Astrocyte of the spinal cord (primary cell): Measurements from ENCODE around the gene EIPR1.

Source experiments
- DNase-seq: peaks from one replicate; pipeline ENCODE4 v3.0.0; 2011; ENCODE audit warnings: low read depth, low spot score
- H3K4me3 ChIP-seq: 2 replicates; pipeline ENCODE4 v1.5.1; 2011; ENCODE audit warnings: low read depth, mild to moderate bottlenecking, low read length, moderate library complexity
- in situ Hi-C: cut with HindIII; loops from 2 replicates; pipeline ENCODE4 v1.10.0; 2017; ENCODE audit warnings: low sequenced_read_pairs
- TF ChIP-seq, protein P1 (sequence below): IDR thresholded peaks from 2 replicates; pipeline ENCODE4 v1.5.1; 2012; ENCODE audit warnings: low read depth, mild to moderate bottlenecking, low read length, inconsistent platforms

EIPR1 gene

DNA sequence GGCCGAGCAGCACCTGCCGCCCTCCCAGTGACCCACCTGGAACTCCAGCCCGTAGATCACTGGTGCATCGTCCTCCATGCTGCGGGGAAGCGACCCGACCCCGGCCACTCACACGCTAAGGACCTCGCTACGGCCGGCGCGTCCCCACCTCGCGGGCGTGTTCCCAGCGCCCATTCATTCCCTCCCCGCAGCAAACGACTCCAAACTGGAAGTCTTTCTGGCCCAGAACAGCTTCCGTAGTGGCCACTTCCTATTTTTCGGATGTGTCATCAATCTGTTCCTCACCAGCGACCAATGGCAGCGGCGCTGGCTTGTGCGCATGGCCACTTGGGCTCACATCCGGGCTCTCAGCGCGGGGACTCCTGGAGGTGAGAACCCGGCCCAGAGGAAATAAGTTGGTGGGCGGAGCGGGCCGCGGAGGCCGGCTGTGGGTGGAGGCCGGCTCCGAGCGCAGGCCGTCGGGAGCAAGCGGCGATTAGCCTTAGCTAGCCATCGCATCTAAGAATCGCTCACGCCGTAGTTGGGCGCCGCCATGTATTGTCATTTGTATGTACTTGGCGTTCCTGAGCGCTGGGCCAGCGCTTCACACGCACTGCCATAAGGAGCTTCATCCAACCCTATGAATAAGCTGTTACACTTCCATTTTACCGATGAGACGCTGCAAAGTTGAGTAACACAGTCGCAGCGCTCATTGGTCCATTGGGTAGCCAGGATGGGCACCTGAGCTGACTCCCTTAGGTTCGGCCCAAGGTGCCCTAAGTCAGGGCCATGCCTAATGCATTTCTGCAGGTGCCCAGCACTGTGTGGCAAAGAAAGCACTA is at the start of gene EIPR1:
Gene EIPR1, minus strand, starts transcription at position 207 of the 821 bp plus-strand sequence. Its CDS starts 129 bp downstream, at position 78.
- TF ChIP-seq, protein P1, sequence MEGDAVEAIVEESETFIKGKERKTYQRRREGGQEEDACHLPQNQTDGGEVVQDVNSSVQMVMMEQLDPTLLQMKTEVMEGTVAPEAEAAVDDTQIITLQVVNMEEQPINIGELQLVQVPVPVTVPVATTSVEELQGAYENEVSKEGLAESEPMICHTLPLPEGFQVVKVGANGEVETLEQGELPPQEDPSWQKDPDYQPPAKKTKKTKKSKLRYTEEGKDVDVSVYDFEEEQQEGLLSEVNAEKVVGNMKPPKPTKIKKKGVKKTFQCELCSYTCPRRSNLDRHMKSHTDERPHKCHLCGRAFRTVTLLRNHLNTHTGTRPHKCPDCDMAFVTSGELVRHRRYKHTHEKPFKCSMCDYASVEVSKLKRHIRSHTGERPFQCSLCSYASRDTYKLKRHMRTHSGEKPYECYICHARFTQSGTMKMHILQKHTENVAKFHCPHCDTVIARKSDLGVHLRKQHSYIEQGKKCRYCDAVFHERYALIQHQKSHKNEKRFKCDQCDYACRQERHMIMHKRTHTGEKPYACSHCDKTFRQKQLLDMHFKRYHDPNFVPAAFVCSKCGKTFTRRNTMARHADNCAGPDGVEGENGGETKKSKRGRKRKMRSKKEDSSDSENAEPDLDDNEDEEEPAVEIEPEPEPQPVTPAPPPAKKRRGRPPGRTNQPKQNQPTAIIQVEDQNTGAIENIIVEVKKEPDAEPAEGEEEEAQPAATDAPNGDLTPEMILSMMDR: peak; percentile 9
- peak within 1 kb of the TSS; percentile 96 for H3K4me3 ChIP-seq
- in situ Hi-C loops: no loop called here
- peak; percentile 99 for DNase-seq

- DNase-seq: no peak
- in situ Hi-C loops: no loop called here
- H3K4me3 ChIP-seq: no peak overlapping the region
- TF ChIP-seq, protein P1: no peak
These were observed 49.7 kb upstream of the EIPR1 start for GRCh38 chr2:3427272-3427671.

DNA sequence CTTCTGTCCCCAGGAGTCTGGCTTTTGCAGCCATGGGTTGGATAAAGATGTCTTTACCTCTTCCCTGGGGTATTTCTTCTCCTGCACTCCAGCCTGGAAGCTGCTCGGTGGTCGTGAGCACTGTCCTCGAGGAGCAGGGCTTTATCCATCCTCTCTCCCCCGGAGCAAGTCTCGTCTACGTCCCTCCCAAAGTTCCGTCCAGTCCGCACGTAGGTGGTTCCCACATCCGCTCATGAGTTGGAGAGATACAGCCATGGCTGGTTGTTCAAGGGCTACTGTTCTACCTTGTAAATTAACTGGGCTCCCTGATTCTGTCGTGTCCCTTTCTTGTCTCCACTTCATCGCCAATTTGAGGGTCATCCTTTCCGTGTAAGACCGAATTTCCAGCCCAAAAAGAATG is 49.0 kb upstream of the EIPR1 start:
- DNase-seq: no peak
- TF ChIP-seq, protein P1: no peak
- no peak overlapping the region for H3K4me3 ChIP-seq
- in situ Hi-C loops: no loop called here

GRCh38 chr2:3424171-3424795 is 46.7 kb upstream of the EIPR1 start:
- TF ChIP-seq, protein P1: no peak
- no peak overlapping the region for H3K4me3 ChIP-seq
- no peak for DNase-seq
- in situ Hi-C loops: no loop called here

DNA sequence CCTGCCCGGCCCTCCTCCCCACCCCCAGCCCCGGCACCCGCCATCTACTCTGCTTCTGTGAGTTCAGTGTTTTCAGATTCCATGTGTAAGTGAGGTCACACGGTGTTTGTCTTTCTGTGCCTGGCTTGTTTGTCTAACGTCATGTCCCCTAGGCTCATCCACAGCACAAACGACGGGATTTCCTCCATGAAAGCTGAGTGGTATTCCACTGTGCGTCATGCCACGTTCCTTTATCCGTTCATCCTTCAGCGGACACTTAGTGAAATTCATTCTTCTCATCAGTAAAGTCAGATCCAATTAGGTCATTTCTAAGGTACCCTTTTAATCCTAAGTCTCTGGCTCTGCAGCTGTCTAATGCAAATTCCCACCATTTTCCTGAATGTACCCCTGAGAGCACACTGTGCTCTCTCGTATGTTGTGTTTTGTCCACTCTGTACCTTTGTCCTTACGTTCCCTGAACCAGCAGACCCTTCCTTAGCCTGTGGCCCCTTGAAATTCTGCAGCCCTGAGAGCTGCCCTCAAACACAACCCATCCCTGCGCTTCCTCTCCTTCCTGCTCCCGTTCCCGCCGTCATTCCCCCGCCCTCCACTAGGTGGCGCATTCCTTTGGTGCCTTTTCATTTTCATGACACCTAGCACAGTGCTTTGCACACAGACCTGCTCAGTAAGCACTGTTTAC is 46.0 kb upstream of the EIPR1 start:
- peak; percentile 50 for DNase-seq
- TF ChIP-seq, protein P1: peak; percentile 99
- in situ Hi-C loops: no loop called here
- no peak overlapping the region for H3K4me3 ChIP-seq

DNA sequence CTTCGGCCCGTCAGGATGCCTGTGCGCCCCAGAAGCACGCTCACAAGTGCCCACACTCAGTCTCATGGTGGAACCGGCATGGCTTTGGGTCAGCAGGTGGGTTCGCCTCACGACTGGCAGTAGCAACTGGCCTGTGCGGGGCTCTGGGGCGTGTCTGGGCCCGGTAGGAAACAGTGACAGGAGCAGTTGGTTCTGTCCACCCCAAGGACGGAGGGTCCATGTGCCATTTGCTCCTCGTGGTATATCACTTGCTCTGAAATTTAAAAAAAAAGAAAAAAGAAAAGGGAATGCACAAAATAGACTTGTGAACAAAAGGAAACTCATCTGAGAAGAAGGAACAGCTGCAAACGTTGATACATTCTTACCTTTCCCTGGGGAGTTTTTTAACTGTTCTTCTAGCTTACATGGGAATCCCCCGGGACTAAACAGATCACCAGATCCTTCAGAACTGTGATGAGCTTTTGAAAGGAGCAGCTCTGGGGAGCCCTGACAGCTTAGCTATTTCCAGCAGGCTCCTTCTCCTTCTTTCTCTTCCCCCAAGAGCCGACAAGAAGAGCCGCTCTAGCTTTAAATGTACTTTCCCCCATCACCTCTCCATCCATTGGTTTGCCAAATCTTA is 44.7 kb upstream of the EIPR1 start:
- in situ Hi-C loops: no loop called here
- DNase-seq: no peak
- H3K4me3 ChIP-seq: no peak overlapping the region
- TF ChIP-seq, protein P1: no peak
